Suppressor macrophage treated with lipopolysaccharide for 4 hours (primary cell): ENCODE measurements around the gene PARP1.
"Not testable (repeated sequence)": the region's sequence is repeated elsewhere in the genome, so short reads cannot be mapped to it uniquely, and the experiment has no call there.

ENCODE experiments used
- DNase-seq: peaks from one replicate; pipeline ENCODE4 v3.0.0-alpha.2; 2020

The PARP1 gene

DNA sequence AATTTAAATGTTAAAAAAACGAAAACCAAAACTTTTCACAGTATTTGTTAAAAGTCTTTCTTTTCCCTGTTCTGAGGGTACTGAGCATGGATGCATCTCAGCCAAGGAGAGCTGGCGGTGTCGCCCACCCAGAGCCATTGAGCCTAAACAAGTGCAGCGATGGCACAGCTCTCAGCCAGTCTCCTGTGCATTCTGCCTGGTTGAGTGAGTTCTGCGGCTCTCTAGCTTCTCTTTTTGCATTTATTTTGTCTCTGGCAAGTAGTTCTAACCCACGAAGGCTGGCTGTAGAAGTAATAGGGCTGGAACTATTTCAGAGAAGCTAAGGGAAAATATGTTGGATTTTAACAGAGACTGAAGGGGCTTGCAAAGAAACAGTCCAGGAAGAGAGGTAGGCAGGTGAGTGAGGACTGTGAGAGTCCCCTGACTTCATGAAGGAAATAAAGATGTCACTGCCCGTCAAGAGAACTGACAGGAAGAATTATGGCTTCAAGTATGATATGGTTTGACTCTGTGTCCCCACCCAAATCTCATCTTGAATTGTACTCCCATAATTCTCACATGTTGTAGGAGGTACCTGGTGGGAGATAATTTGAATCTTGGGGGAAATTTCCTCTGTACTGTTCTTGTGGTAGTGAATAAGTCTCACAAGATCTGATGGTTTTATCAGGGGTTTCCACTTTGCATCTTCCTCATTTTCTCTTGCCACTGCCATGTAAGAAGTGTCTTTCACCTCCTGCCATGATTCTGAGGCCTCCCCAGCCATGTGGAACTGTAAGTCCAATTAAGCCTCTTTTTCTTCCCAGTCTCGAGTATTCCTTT is 63.2 kb downstream of the PARP1 start:
- DNase-seq = no peak

DNA sequence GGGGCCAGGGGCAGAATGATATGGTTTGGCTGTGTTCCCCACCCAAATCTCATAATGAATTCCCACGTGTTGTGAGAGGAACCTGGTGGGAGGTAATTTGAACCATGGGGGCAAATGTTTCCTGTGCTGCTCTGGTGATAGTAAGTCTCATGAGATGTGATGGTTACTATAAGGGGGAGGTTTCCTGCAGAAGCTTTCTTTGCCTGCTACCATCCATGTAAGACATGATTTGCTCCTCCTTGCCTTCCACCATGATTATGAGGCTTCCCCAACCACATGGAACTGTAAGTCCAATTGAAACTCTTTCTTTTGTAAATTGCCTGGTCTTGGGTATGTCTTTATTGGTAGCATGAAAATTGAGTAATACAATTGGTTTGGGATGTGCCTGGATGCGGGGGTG is 65.2 kb downstream of the PARP1 start:
- DNase-seq = no peak

DNA sequence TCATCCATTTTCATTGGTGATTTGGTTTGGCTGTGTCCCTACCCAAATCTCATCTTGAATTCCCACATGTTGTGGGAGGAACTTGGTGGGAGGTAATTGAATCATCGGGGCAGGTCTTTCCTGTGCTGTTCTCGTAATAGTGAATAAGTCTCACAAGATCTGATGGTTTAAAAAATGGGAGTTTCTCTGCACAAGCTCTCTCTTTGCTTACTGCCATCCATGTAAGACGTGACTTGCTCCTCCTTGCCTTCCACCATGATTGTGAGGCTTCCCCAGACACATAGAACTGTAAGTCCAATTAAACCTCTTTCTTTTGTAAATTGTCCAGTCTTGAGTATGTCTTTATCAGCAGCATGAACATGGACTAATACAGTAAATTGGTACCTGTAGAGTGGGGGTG is 67.8 kb downstream of the PARP1 start:
- DNase-seq = not testable (repeated sequence)

DNA sequence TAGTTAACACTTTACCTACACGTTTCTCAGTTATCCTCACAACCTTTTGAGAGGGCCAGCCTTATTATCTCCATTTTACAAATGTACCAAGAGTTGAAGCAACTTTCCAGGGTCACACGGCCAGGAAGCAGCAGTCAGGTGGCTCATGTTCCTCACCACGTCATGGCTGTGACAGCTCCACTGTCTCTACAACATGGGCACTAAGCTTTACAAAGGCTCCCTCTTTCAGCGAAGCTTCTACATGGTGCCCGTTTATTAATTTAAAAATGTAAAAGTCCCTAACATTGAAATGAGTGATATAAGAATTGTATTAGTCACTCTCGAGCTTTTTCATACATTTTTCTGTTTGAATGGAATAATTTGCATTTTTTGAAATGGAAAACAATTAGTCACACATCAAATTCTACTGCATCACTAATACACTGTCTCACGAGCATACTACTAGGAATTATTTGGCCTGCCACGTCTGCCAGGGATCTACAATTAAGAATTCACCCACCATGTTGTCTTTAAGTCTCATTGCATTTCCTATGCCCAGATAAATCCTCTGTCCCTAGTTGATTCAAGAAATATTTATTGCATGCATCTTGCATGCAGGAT is 70.5 kb downstream of the PARP1 start:
- no peak for DNase-seq

DNA sequence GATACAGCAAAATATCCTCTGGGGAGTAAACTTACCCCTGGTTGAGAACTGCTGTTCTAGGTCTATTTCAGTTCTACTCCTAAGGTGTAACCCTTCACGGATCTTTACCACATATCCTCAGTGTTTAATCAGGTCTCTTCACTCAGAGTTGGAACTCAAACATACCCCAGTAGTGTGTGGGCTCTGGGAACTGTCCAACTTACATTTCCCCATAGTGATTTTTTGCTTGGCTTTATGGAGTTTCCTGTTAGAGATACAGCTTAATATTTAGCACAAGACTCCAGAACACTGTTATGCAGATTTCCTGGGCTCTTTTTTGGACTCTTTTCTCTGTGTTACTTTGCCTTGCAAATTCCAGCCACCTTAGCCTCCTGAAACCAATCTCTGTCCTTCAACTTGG is 72.2 kb downstream of the PARP1 start:
- no peak for DNase-seq

DNA sequence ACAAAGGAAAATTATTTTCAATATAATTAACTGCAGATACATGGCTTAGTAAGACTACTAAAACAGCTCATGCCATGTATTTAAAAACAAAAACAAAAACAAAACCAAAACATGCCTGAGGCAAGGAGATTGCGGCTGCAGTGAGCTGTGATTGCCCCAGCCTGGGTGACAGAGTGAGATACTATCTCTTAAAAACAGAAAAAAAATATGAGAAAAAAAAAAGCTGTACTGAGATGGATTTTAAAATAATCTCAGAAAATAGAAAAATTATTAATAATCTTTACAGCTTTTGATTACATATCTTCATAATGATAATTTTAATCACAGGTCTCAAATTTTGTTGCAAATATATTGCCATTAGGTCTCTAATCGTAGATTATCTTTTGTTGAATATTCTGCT is 74.9 kb downstream of the PARP1 start:
- no peak for DNase-seq

DNA sequence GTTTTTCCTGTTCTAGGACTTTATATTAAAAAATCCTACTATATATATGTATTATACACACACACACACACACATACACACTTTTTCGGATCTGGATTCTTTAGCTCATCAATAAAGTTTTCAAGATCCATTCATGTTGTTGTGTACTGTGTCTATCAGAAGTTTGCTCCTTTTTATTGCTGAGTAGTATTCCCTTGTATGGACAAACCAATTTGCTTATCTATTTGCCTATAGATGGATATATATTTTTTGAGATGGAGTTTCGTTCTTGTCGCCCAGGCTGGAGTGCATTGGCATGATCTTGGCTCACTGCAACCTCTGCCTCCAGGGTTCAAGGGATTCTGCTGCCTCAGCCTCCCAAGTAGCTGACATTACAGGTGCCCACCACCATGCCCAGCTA is 78.7 kb downstream of the PARP1 start:
- DNase-seq = no peak

DNA sequence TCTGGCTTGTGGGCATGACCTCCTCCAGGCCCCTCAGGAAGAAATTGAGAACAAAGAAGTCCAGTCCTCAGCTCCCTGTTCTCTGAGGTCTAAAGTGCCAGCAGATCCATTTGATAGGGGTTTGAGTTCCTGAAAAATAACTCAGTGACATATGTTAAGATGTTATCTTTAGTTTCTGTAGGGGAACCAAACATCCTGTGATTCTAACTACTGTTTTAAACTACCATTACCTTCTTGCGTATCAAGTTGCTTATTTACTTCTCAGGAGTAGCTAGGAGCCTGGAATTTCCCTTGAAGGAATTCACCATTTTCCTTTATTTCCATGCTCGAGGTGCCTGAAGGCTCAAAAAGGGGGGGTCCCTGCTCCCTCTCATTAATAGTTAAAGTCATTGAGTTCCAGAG is 80.1 kb downstream of the PARP1 start:
- no peak for DNase-seq

DNA sequence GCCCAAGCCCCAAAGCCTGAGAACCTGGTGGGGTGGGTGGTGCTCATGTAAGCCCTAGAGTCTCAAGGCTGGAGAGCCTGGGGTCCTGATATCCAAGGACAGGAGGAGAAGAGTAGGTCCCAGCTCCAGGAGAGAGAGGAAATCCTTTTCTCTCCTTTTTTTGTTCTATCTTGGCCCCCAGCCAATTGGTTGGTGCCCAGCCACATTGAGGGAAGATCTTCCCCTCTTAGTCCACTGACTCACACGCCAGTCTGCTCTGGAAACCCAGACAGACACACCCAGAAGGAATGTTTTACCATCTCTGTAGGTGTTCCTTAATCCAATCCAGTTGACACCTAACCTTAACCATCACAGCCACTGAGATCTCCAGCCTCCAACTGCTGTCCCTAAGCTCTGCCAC is 82.7 kb downstream of the PARP1 start:
- no peak for DNase-seq

DNA sequence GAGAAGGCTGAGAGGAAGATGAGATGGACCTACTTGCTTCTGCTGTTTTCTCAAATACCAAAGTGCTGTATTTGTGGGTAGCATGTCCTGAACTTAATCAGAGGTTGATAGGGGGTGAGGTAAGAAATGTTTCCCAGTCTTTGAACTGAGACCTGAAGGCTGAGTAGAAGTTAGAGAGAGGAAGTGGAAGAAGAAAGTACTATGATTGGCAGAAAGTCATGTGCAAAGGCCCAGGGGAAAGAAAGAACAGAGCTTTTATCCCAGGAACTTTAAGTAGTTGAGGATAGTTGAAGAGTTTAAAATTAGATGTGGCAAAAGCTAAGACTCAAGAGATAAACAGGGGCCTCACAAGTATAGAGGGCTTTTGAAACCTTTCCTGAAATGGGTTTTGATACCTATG is 83.4 kb downstream of the PARP1 start:
- DNase-seq = no peak

DNA sequence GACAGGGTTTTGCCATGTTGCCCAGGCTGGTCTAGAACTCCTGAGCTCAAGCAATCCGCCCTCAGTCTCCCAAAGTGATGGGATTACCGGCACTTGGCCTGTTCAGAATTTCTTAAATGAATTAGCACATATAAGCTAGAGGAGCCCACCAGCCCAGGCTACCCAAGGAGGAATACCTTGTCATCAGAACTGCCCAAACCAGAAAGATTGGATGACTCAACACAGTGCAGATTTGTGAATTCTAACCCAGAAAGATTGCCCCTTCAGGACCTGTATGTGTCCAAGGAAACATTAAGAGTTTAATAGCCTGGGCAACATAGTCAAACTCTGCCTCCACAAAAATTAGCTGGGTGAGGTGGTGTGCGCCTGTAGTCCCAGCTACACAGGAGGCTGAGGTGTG is 84.9 kb downstream of the PARP1 start:
- DNase-seq = no peak

DNA sequence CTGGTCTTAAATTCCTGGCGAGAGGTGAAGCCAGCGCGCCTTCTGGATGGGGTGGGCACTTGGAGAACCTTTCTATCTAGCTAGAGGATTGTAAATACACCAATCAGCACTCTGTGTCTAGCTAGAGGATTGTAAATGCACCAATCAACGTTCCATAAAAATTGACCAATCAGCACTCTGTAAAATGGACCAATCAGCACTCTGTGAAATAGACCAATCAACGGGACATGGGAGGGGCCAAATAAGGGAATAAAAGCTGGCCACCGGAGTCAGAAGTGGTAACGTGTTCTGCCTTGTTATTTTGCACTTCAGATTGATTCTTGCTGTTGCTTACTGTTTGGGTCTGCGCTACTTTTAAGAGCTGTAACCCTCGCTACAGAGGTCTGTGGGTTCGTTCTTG is 87.0 kb downstream of the PARP1 start:
- no peak for DNase-seq

DNA sequence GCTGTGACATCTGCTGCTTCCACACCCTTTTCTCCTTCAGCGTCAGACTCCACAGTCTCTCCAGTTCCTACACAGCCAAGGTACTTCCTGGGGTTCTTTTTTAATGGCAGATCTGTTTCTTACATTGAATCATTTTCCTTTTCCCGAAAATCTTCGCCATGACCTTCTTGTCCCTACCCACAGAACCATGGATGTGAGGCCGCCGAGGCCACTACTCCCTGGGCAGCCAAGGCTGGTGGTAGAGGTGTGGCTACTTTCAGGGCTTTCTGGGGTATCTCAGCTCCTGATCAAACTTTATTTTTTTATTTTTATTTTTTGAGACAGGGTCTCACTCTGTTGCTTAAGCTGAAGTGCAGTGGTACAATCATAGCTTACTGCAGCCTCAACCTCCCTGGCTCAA is 89.4 kb downstream of the PARP1 start:
- no peak for DNase-seq

DNA sequence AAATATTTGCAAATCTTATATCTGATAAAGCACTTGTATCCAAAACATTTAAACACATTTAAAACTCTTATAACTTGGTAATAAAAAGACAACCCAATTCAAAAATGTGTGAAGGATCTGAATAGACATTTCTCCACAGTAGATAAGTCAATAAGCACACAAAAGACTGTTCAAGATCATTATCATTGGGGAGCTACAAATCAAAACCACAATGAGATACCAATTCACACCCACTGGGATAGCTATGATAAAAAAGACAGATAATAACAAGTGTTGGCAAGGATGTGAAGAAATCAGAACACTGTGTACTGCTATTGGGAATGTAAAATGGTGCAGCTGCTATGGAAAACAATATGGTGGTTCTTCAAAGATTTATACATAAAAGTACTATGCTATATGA is 93.8 kb downstream of the PARP1 start:
- no peak for DNase-seq

DNA sequence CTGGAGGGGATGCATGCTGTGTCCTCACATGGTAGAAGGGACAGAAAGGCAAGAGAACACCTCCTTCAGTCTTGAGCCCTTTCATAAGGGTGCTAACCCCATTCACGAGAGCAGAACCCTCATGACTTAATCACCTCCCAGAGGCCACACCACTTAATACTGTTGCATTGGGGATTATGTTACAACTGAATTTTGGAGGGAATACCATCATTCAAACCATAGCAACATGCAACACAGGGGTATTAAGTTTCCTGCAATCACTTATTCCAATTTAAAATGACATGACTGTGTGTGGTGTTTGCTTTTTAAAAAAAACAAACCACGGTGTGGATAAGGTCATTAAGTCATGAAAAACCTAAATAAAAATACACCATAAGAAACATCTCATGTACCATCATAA is 95.8 kb downstream of the PARP1 start:
- DNase-seq = no peak

DNA sequence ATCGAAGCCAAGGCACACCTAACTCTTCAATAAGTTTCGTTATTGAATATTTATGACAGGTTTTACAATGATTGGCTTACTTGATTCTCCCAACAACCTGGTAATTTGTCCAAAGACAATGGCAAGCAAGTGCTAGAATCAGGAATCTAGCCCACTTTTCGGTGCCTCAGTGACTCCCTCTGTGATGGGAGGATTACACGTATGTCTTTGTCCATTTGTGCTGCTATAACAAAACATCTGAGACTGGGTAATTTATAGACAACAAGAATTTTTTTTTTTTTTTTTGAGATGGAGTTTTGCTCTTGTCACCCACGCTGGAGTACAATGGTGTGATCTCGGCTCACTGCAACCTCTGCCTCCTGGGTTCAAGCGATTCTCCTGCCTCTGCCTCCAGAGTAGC is 96.5 kb downstream of the PARP1 start:
- no peak for DNase-seq
